ENCODE results near the gene ZEB1.

DNA sequence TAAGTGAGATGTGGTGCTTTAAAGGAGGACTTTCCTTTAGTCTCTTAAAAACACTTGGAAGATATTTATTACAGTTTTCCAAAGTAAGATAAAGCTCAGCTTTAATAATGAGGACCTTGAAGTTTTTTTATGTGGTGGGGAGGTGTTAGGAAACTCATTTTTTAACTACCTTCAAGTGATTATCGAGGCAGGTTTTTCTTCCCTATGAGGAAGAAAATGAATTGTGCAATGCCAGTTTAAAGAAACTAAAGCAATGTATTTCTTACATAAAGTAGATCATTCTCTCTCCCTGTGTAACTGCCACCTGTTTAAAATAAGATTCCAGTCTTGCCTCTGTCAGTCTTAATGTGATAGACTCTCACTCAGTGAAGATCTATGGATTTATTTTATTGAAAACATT is 27.9 kb downstream of the ZEB1 start:
- no peak for TF ChIP-seq EZH2 (IDR thresholded peaks at IDR 0.05; ENCODE audit: low read depth)
- TF ChIP-seq, protein P1, sequence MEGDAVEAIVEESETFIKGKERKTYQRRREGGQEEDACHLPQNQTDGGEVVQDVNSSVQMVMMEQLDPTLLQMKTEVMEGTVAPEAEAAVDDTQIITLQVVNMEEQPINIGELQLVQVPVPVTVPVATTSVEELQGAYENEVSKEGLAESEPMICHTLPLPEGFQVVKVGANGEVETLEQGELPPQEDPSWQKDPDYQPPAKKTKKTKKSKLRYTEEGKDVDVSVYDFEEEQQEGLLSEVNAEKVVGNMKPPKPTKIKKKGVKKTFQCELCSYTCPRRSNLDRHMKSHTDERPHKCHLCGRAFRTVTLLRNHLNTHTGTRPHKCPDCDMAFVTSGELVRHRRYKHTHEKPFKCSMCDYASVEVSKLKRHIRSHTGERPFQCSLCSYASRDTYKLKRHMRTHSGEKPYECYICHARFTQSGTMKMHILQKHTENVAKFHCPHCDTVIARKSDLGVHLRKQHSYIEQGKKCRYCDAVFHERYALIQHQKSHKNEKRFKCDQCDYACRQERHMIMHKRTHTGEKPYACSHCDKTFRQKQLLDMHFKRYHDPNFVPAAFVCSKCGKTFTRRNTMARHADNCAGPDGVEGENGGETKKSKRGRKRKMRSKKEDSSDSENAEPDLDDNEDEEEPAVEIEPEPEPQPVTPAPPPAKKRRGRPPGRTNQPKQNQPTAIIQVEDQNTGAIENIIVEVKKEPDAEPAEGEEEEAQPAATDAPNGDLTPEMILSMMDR (conservative IDR thresholded peaks at IDR 0.05): no peak

Data from PC-9 (cell line).